Urothelium cell line (cell line): Measurements from ENCODE around the gene BAZ2A.
"Not testable (repeated sequence)": the region's sequence is repeated elsewhere in the genome, so short reads cannot be mapped to it uniquely, and the experiment has no call there.

Experiments
- DNase-seq: peaks from one replicate; pipeline ENCODE4 v3.0.0; 2011; ENCODE audit warnings: low spot score, mixed read lengths
- FAIRE-seq: peaks from 2 replicates; lab custom pipeline; 2011; peaks lifted over from hg19 to GRCh38; lab: Jason Lieb, UNC

The BAZ2A gene

GRCh38 chr12:56630180-56630632 lies at the start of gene BAZ2A:
TSS of gene BAZ2A (minus strand) at chr12:56630326. CDS start at chr12:56617530, 12,796 bp downstream.
- FAIRE-seq (no peak), DNase-seq (peak; percentile 93)

GRCh38 chr12:56678852-56679251 lies 48.7 kb upstream of the BAZ2A start:
- no peak for FAIRE-seq

GRCh38 chr12:56677680-56678079 lies 47.6 kb upstream of the BAZ2A start:
- FAIRE-seq, result no peak

More at GRCh38 chr12:56678852-56679251, 48.7 kb upstream of the BAZ2A start:
- no peak for DNase-seq

GRCh38 chr12:56676851-56677580 lies 46.9 kb upstream of the BAZ2A start:
- DNase-seq (no peak), FAIRE-seq (no peak)

More at GRCh38 chr12:56677680-56678079, 47.6 kb upstream of the BAZ2A start:
- no peak for DNase-seq

GRCh38 chr12:56671608-56672007 lies 41.5 kb upstream of the BAZ2A start:
- FAIRE-seq, result no peak
- DNase-seq, result no peak

GRCh38 chr12:56670836-56671235 lies 40.7 kb upstream of the BAZ2A start:
- no peak for FAIRE-seq
- no peak for DNase-seq

GRCh38 chr12:56668197-56668457 lies 38.0 kb upstream of the BAZ2A start:
- FAIRE-seq, result no peak
- DNase-seq, result no peak

GRCh38 chr12:56661979-56662638 lies 32.0 kb upstream of the BAZ2A start:
- FAIRE-seq (no peak), DNase-seq (no peak)

- no peak for FAIRE-seq
- DNase-seq, result no peak
These were observed 31.4 kb upstream of the BAZ2A start for GRCh38 chr12:56661560-56661959.

- FAIRE-seq (no peak), DNase-seq (no peak)
These were observed 28.8 kb upstream of the BAZ2A start for GRCh38 chr12:56658921-56659320.

- FAIRE-seq (no peak), DNase-seq (no peak)
These were observed 27.6 kb upstream of the BAZ2A start for GRCh38 chr12:56657416-56658379.

- not testable (repeated sequence) for DNase-seq
These were observed 23.7 kb upstream of the BAZ2A start for GRCh38 chr12:56653781-56654180.

GRCh38 chr12:56648023-56648422 lies 17.9 kb upstream of the BAZ2A start:
- FAIRE-seq, DNase-seq: not testable (repeated sequence)

More at GRCh38 chr12:56653781-56654180, 23.7 kb upstream of the BAZ2A start:
- FAIRE-seq, result not testable (repeated sequence)

- no peak for FAIRE-seq
- DNase-seq, result peak; percentile 98
These were observed 15.8 kb upstream of the BAZ2A start, which contains the start of gene ATP5F1B for GRCh38 chr12:56645717-56646446. TSS of gene ATP5F1B (minus strand) at chr12:56645984. CDS start at chr12:56645963, 21 bp downstream.

GRCh38 chr12:56645201-56645716 lies 15.1 kb upstream of the BAZ2A start:
- FAIRE-seq, result no peak
- no peak for DNase-seq

GRCh38 chr12:56644654-56645053 lies 14.5 kb upstream of the BAZ2A start:
- FAIRE-seq (no peak), DNase-seq (no peak)

GRCh38 chr12:56641219-56641618 lies 11.1 kb upstream of the BAZ2A start:
- no peak for FAIRE-seq
- no peak for DNase-seq

- no peak for DNase-seq
- no peak for FAIRE-seq
These were observed 7.5 kb upstream of the BAZ2A start for GRCh38 chr12:56637621-56638020.

- DNase-seq (peak; percentile 95), FAIRE-seq (no peak)
These were observed 6.8 kb upstream of the BAZ2A start for GRCh38 chr12:56636675-56637540.
